Hematopoietic multipotent progenitor cell treated with erythropoietin and hydrocortisone succinate and interleukin-3 and kit ligand, for 6 days (in vitro differentiated cells): Measurements from ENCODE around the gene DCLRE1C.
A peak's percentile ranks its signal among the peaks of the same experiment; 100 is the strongest.
"Not testable (repeated sequence)": the region's sequence is repeated elsewhere in the genome, so short reads cannot be mapped to it uniquely, and the experiment has no call there.

Source experiments
- DNase-seq: peaks from one replicate; pipeline ENCODE4 v3.0.0-alpha.2; 2015

The DCLRE1C gene

DNA sequence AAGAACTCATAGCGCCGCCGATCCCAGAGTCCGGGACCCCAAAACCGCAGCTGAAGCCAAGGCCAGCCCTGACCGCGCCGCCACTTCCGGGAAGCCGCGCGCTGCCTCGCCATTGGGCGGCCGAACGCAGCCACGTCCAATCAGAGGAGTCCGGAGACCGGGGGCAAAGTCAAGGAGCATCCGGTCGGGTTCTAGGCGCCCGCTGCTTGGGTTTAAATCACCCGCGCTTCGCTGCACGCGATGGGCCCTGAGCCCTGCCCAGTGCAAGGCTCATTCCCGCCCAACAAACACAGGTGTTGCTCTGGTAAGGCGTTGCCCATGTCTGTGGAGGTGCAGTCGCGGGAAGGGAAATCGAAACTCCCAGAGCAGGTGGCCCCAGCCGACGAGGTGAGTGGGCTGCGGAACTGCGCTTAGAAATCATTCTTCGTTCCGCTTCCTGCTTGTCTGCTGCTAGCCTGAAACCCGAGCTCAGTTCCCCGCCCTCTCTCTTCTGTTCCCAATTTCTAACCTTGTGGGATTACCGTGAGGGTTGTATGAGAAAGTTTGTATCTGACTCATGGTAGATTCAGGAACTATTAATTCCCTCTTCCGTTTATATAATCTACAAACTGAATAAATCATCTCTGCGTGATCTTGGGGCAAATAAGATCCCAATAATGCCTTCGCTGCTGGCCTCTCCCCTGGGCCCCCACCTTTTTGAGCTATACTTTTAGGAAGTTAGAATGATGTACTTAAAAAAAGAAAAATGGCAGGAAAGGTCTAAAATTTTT is at the start of gene DCLRE1C:
Gene DCLRE1C (minus strand): TSS at position 96 of the 770 bp plus-strand sequence. CDS start 86 bp downstream, at position 10.
- peak; percentile 96 for DNase-seq

DNA sequence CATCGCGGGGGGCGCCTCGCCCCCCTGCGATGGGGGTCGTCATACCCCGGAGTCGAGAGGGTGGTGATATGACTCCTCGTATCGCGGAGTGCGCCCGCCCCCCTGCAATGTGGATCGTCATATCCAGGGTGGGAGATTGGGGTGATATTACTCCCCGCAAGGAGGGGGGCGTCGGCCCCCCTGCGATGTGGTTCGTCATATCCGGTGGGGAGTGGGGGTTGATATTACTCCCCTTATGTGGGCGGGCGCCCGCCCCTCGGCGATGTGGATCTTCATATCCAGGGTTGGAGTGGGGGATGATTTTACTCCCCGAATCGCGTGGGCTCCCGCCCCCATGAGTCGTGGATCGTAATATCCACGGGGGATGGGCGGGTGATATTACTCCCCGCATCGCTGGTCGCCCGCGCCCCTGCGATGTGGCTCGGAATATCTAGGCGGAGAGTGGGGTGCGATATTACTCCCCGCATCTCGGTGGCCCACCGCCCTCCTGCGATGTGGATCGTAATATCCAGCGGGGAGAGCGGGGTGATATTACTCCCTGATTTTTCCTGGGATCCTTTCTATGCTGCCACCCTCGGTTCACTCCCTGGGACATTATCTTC is 42.2 kb upstream of the DCLRE1C start:
- DNase-seq: no peak

DNA sequence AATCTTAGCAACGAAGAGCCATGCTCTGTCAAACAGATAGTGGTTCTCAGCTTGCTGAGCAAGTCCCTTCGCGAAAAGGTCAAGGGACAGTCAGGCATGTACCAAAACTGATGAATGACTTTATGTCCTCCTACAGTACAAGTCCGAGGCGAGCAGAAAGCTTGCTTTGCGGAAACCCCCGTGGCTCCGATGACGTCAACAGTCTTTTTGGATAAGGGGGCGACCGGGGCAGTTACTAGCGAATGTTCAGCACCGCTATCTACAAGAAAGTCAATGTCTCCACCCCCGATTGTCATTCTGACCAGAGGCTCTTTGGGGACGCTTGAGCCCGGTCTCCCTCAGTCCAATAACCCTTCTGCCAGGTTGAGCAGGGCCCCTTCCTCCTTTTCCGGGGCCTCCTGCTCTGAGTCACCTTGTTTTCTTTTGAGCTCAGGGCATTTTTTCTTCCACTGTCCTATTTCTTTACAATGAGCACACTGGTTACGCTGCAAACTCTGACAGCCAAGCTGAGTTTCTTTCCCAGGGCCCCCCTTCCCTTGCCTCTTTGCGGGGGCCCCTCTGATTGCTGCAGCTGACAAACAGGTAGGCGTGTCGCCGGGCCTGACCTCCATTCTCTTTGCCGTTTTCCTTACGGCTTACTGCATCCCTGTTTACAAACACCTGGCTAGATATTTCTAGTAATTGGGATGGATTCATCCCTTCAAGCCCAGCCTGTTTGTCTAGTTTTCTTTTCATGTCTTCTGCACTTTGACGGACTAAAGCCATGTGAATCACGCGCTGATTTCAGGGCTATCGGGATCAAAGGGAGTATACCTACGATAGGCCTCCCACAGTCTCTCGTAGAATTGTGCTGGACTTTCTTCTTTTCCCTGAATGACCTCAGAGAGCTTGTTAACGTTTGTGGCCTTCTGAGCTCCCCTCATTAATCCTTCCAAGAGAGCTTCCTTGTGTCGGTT is 39.9 kb upstream of the DCLRE1C start:
- DNase-seq: not testable (repeated sequence)

DNA sequence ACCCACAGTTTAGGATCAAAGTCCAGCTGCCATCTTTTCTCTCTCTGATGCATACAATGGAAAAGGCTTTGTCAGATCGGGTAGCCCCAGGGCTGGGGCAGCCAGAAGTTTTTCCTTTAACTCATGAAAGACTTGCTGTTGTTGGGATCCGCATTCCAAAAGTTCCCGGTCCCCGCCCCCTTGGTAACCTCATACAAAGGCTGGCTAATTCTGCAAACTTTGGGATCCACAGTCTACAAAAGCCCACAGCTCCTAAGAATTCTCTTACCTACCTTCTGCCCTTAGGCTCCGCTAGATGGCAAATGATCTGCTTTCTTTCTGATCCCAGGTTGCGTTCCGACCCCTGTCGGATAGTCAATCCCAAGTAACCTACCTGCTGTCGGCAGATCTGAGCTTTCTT is 38.4 kb upstream of the DCLRE1C start:
- DNase-seq: not testable (repeated sequence)

DNA sequence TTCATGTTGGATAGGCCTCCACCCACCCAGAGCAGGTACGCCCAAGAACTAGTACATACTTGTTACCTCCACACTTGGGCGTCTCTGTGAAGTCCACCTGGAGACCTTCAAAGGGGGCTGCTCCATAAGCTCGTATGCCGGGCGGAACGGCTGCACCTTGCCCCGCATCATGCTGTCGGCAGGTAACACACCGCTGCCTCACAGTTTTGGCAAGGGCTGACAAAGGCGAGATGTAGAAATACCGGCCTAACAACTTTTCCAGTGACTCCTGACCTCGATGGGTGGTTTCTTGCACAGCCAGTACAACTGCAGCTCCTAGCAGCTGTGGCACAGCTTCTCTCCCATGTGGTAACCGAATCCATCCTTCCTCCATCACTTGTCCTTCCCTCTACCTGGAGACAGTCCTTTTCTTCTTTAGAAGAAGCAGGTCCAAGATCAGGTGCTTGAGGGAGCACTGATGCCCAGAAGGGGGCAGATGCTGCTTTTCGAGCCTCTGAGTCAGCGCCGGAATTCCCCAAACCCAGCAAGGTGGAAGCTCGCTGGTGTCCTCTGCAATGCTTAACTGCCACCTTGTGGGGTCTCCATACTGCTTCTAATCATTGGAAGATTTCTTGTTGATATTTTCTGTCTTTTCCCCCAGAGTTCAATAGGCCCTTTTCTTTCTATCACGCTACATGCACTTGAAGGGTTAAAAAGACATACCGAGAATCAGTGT is 37.3 kb upstream of the DCLRE1C start:
- DNase-seq: peak; percentile 22

DNA sequence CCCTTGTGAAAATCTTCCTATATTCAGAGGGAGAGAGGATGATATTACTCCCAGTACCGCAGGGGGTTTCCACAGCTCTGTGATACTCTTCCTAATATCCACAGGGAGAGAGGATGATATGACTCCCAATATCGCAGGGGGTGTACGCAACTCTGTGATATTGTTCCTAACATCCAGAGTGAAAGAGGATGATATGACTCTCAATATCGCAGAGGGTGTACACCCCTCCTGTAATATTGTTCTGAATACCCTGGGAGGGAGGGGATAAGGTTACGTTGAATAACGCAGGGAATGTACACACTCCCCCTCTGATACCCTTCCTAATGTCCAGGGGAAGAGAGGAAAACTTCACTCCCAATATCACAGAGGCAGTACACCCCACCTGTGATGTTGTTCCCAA is 35.7 kb upstream of the DCLRE1C start:
- not testable (repeated sequence) for DNase-seq

DNA sequence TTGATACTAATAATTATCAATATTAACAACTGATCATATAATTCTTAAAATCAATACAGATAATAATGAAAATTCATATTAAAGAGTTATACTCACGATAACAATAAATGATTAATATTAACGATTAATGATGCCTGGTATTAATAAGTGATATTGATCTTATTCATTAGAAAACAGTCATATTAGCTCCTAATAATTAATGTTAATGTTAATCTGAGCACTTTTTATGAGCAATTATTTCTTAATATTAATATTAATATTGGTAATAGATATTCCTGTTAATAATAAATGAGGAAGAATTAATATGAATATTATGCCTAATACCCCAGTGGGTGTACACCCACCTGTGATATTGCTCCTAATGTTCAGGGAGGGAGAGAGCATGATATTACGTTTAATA is 28.8 kb upstream of the DCLRE1C start:
- DNase-seq: no peak

DNA sequence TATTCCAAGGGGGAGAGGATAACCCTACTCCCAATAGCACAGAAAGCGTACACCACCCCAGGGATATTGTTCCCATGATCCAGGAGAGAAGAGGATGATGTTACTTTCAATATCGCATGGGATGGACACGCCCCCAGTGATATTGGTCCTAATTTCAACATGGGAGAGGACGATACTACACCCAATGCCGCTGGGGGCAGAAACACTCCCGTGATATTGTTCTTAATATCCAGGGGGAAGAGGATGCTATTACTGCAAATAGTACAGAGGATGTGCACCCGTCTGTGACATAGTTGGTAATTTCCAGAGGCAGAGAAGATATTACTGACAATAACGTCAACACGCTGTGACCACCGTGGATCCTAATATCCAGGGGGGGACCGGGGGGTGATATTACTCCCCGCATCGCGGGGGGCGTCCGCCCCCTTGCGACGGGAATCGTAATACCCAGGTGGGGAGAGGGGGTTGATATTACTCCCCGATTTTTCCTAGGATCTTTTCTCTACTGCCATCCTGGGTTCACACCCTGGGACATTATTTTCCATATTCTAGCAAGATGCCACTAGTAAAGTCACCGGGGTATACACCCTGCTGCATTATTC is 21.9 kb upstream of the DCLRE1C start:
- no peak for DNase-seq

DNA sequence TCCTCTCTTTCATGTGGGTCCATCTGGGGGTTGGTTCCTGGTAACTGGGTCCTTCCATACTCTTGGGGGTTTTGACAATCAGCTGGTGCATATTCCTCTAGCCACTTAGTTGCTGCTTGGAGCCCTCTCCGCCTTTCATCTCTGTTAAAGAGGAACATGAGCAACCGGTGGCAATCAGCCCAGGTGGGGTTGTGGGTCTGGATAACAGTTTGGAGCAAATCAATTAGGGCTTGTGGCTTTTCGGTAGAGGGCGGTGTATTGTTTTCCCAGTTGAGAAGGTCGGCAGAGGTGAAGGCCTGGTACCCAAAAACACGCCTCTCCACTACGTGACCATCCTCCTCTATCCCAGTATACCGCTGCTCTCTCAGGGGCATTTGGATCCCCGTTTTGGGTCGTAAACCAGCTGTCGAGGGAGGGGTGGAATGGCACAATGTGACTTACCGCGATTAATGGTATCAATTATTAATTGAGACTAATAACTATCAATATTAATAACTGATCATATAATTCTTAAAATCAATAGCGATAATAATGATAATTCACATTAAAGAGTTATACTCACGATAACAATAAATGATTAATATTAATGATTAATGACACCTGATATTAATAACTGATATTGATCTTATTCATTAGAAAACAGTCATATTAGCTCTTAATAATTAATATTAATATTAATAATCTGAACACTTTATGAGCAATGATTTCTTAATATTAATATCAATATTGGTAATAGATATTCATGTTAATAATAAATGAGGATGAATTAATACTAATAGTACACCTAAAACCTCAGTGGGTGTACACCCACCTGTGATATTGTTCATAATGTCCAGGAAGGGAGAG is 20.5 kb upstream of the DCLRE1C start:
- DNase-seq: not testable (repeated sequence)

DNA sequence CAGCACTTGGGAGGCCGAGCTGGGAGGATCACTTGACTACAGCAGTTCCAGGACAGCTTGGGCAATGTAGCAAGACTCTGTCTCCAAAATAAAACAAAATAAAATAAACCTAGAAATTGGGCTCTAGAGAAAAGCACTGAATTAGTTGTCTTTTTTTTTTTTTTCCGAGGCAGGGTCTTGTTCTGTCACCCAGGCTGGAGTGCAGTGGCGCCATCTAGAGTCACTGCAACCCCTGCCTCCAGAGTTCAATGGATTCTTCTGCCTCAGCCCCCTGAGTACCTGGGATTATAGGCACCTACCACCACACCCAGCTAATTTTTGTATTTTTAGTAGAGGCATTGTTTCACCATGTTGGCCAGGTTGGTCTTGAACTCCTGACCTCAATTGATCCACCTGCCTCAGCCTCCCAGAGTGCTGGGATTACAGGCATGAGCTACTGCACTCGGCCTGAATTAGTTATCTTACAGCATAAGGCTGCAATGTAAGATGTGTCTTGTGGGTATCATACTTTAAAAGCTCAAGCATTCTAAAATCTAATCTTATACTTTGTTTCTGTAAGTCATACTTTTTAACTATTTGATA is 18.1 kb upstream of the DCLRE1C start:
- peak; percentile 65 for DNase-seq

DNA sequence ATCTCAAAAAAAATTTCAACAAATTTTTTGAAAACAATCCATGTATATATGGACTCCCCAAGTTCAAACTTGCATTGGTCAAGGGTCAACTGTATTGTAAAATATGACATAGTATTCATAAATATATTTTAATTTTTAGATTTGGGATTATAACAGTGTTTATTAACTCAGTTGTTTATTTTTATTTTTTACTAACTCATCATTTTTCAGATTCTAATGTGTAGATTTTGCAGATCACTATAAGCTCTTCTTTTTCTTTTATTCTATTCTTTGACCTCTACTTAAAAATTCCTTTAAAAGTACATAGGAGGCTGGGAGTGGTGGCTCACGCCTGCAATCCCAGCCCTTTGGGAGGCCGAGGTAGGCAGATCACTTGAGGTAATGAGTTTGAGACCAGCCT is 14.0 kb upstream of the DCLRE1C start:
- no peak for DNase-seq

DNA sequence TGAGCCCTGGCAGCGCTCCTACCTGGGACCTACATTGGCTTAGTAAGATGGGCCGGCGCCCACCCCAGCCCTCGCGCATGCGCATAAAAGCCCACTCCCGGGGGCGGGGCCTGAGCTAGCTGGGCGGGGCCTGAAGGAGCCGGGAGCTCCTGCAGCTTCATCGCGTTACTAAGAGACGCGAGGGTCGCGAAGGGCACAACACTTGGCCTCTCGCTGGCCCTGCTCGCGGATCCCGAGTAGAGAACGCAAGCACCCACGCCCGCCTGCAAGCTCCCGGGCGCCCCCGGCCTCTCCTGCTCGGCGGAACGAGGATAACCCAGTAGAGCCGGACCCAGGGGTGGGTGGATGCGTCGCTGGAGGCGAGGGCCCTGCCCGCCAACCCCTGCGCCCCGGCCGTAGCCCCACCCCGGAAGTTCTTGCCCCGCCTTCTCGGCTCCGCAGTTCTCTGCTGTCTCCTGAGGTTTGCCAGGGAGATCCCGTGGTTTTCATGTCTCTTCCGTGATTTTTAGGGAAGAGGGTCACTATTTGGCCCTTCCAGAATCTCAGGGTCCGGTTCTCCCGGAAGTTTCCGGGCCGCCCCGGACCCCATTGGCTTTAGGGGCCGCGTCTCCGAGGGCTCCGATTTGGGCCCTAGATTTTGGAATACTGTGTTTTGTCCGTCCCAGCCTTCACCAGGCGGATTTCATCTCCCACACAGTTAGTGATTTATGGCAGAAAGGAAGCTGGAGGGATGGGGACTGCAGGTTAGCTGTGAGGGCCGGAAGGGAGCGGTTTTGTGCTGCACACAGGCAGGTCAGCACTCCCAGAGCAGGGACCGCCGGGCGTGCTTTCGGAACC is 5.5 kb upstream of the DCLRE1C start, which contains the start of gene MEIG1:
Gene MEIG1 (plus strand): TSS at position 168 of the 837 bp plus-strand sequence. CDS start 7,081 bp downstream, outside the sequence.
- DNase-seq: peak; percentile 90

DNA sequence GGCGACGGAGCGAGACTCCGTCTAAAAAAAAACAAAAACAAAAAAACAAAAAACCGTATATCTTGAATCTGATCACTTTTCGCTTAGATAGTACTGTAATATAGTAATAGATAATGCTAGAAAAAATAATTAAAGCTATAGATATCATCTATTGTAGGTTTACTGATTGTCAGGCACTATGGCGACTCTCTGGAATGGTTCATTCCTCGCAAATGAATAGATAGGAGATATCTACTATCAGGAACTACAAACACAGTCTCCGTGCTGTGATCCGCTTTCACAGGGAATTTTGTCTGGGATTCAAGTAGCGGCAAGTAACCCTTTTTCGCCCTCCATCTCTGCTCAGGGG is 5.0 kb upstream of the DCLRE1C start:
- DNase-seq: no peak

DNA sequence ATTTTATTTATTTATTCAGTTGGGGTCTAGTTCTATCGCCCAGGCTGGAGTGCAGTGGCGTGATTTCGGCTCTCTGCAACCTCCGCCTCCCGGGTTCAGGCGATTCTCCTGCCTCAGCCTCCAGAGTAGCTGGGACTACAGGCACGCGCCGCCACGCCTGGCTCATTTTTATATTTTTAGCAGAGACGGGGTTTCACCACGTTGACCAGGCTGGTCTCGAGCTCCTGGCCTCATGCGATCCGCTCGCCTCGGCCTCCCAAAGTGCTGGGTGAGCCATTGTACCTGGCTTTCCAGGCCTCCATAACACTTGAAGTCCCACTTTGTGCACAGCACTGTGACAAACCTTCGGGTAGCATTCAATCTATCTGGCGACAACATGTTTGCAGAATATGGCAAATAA is 1.0 kb upstream of the DCLRE1C start:
- no peak for DNase-seq

DNA sequence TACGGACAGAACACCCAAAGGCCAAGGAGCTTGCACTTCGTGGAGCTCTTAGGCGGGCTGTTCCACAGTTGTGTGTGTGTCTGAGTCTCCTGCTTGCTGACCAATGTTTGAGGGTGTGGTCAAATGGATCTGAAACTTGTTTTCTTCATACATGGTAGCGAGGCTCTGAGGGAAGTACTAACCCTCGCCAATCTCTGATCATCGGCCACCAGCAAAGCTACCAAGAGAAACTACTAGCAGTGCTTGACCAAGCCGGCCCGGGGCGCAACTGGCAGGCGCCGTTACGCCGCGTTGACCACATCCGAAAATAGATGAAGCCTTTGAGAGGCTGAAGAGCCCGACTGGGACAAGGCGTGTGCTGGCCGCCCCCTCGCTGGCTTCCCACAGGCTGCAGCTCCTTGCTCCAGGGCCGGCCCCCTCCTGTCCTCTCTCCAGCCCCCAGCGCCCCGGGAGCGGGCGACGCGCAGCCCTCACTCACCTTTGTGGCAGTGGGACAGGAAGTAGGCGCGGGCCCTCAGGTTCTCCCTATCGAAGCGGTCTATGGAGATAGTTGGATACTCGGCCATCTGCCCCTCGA is 384 bp downstream of the DCLRE1C start:
- DNase-seq: peak; percentile 61

DNA sequence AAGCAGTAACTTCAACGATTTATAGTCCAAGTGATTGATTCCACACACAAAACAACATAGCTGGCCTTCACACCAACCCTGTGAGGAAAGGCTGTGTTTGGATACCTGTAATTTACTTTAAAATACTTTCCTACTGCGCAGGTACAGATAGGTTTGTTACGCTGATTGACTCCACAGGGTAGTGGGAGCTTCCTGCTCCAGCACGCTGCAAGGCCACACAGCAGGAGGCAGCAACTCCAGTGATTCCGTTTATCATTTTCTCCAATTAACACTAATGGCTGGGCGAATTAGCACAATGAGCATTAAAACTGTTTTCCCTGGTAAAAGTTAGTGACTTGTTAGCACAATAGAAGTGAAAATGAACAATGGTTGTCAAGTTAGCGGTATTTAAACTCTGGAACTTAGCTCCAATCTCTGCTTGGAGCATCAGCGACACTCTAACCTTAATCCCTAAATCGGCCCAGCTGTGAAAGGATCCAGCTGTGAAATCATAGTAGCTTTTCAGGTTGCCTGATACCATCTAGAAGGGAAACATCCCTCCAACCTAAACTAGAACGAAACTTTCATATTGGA is 959 bp downstream of the DCLRE1C start:
- no peak for DNase-seq

DNA sequence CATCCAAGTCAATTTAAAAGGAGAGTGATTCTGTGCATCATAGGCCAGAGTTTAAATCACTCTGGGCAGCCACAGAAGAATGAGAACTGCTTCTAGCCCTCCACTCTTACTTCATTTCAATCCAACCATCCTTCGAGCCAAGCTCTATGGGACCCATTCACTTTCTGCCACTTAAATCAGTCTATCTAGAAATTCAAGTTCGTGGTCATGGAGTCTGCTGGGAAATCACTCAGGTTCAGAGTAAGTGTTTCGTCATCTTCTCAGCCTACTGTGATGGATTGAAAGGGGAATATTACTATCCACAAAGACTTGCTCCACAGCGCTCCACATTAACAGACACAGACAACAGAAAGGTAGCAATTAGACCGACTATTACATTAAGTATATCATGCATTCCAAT is 4.6 kb downstream of the DCLRE1C start:
- DNase-seq: no peak

DNA sequence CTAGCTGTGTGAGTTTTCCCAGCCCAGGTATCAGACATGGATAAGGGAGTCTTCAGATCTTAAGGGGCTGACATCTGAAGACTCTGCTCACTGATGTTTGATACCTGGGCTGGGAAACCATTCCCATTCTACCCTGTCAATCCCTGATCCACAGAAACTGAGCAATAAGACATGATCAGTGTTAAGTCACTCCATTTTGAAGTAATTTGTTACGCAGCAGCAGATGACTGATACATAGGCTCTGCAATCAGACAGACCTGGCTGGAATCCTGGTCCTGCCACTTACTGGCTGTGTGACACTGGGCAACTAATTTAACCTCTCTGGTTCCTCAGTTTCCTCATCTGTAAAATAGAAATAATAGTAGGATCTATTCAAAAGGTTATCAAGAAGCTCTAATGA is 6.6 kb downstream of the DCLRE1C start:
- no peak for DNase-seq

DNA sequence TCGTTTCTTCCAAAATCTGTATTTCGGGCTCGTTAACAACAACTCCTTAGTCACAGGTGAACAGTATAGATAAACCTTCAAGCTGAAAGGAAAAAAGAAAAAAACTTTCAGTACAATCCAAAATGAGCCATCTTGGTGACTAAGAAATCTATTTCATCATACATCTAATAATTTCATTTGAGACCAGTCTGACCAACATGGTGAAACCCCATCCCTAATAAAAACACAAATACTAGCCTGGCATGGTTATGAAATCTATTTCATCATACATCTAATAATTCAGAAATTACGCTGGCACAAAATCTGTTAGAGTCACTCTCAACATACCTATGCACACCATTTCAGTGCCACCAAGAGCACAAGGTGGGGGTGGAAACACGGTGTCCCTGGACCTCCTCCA is 8.8 kb downstream of the DCLRE1C start:
- no peak for DNase-seq
